GM12874 (cell line): ENCODE results near the gene CFAP74.

Experiments used
- CTCF ChIP-seq: IDR thresholded peaks from 2 replicates; pipeline ENCODE4 v1.5.1; 2011; ENCODE audit warnings: low read depth, mild to moderate bottlenecking, control low read depth, low read length, moderate library complexity; ENCODE audit not compliant: insufficient read depth

CFAP74 gene

DNA sequence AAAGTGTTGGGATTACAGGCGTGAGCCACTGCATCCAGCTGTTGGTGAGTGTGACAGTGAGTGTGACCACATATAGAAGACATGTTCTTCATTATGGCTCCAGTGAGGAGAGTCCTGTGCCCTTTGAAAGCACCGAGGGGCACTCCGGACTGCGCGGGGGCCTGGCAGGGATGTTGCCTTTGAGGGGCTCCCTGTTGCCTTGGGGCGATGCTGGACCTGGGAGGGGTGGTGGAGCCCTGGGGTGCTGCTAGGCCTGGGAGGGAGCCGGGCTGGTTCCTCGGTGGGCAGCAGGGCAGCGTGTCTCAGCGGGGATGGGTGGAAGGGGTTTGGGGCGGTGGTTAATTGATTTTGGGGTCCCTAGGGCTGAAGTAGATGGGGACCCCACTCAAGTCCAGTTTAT, 25.5 kb downstream of the CFAP74 start:
- TF ChIP-seq CTCF, result no peak

DNA sequence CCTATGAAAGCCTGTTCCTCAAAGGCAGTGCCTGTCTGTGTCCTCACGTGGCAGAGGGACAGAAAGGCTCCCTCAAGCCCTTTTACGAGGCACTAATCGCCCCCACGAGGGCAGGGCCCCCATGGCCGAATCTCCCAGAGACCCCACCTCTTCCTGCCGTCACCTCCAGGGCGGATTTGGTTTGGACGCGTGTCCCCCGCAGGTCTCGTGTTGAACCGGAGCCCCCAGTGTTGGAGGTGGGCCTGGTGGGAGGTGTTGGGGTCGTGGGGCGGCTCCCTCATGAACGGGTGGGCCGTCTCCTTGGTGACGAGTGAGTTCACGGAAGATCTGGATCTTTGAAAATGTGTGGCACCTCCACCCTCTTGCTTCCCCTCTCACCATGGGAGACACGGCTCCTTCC, 27.6 kb downstream of the CFAP74 start:
- TF ChIP-seq CTCF, result no peak

GRCh38 chr1:1975535-1975934, 28.1 kb downstream of the CFAP74 start:
- TF ChIP-seq CTCF, result no peak

DNA sequence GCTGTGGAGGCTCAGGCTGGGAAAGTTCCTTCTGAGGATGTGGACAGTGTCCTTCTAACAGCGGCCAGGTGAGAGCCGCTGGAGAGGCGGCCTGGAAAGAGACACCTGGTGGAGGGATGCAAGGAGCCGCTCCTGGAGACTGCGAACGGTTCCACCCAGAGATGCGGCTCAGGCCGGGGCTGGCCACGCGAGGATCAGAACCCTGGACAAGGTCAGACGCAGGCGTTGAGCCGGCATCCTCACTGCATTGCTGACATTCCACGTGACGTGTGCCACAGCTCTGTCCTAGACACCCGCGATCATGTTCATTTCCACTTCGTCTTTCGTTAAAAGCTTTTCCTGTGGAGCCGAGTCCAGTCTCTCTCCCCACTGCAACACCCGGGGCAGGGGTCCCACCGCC, 28.8 kb downstream of the CFAP74 start:
- no peak for TF ChIP-seq CTCF

- TF ChIP-seq CTCF, result no peak
Observed at GRCh38 chr1:1973716-1974642, 29.6 kb downstream of the CFAP74 start.

GRCh38 chr1:1972976-1973715, 30.4 kb downstream of the CFAP74 start:
- TF ChIP-seq CTCF, result no peak

GRCh38 chr1:1971688-1972087, 31.9 kb downstream of the CFAP74 start:
- no peak for TF ChIP-seq CTCF
